Skin epidermis (tissue), 12 donors: ENCODE measurements around the gene CC2D2B.
A peak's percentile ranks its signal among the peaks of the same experiment; 100 is the strongest.
"Not testable (repeated sequence)": the region's sequence is repeated elsewhere in the genome, so short reads cannot be mapped to it uniquely, and the experiment has no call there.

ENCODE experiments used
- H3K27ac ChIP-seq, 21 experiments: fragments of 200-600 bp; sonication (generic) in 11 of 21; one replicate each; pipeline ENCODE4 v1.5.0; 2020; ENCODE audit warnings: mild to moderate bottlenecking in 3 of 21, inconsistent platforms in 2 of 21, moderate library complexity in 2 of 21
- H3K4me3 ChIP-seq, 7 experiments: fragments of 200-600 bp; sonication (generic) in 2 of 7; one replicate each; pipeline ENCODE4 v1.5.0; 2020; ENCODE audit warnings: inconsistent platforms in 2 of 7, mild to moderate bottlenecking in 2 of 7, moderate library complexity in 1 of 7

The CC2D2B gene

DNA sequence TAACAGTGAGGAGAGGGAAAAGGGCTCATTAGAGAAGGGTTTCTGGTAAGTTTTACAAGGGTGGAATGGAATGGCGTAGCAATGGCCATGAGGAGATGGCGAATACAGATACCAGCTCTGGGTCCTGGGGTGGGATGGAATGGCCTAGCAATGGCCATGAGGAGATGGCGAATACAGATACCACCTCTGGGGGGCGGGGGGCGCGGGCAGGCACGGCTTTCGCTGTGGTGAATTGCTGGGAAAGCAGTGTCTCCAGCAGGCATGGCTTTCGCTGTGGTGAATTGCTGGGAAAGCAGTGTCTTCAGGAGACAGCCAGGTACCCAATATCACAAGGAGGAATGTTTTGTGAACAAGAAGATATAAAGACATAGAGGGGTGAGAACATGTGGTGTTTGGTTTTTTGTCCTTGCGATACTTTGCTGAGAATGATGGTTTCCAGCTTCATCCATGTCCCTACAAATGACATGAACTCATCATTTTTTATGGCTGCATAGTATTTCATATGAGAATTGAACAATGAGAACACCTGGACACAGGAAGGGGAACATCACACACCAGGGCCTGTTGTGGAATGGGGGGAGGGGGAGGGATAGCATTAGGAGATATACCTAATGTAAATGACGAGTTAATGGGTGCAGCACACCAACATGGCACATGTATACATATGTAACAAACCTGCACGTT, 1.7 kb upstream of the CC2D2B start:
- not testable (repeated sequence) for H3K27ac ChIP-seq, H3K4me3 ChIP-seq

DNA sequence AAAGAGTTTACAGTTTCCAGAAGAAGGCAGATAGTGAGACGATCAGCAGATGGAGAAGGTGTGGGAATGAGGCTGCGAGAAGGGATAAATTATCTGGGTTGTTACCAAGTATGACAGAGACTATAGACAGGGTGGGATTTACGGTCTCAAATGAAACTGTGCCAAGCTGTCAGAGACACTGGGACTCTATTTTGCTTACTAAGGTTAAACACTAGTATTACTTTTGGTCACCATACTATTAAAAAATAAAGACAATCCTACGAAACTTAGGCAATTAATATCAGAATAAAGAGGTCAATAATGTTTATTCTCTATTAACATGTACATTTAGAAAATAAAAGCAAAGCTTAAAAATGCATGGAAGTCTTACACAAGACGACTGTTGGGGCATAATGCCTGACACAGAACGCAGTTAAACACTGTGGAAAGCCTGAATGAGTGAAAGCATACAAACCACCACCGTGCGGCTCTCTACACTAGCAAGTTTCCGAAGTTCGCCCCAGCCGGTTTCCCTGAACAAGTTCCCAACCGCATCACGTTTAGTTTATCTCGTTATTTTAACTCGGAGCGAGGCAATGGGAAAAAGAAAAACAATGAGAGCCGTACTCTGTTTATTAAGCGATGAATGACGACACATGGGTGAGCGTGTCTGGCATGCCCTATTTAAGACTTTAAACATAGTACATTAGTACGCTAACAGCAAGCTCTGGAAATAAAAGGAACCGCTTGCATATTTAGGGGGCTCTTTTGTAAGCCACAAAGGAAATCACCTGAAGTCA, 909 bp upstream of the CC2D2B start:
- Histone ChIP-seq H3K4me3 (peak overlapping the region; percentile 58 to 88 (median 69)), H3K27ac (peak overlapping the region; percentile 33 to 87 (median 74))

DNA sequence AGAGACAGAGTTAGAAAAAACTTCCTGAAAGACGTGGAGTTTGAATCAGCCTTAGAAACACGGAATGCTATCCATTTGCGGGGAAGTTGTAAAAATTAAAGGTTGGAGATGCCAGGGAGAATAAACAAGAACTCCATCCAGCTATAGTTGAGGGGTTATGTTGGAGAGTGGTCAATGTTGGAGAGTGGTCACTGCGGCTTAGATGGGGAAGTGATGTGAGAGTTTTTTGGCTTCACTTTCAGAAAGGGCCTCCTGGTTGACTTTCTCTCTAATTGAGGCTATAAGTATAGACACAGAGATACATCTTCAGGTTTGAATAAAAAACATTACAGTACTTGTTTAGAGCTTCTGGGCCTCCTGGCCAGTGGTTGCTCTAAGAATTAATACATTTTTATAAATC, 675 bp downstream of the CC2D2B start:
- H3K27ac ChIP-seq, result no peak overlapping the region

DNA sequence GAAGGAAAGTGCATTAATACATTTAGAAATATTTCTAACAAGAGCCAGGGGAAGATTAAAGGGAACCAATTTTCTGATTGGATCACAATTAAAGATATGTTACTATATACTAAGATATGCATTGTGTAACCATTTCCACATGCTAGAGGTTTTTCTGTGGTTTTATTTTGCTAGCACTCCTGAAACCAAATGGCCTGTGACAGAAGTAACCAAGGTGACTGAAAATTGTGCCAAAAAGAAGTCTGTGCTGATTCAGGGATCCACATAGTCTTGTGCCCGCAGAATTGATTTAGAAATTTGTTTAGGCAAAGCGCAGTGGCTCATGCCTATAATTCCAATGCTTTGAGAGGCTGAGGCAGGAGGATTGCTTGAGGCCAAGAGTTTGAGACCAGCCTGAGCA, 1.8 kb downstream of the CC2D2B start:
- H3K4me3 ChIP-seq, result no peak overlapping the region
- no peak overlapping the region for H3K27ac ChIP-seq

More for the DNA sequence above, 675 bp downstream of the CC2D2B start:
- H3K4me3 ChIP-seq, result no peak overlapping the region

DNA sequence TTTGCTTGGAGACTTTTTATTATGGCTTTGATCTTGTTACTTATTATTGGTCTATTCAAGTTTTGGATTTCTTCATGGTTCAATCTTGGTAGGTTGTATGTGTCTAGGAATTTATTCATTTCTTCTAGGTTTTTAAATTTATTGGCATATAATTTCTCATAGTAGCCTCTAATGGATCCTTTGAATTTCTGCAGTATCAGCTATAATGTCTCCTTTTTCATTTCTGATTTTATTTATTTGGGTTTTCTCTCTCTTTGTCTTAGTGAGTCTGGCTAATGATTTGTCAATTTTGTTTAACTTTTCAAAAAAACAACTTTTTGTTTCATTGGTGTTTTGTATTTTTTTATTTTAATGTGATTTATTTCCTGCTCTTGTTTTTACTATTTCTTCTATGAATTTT, 8.3 kb downstream of the CC2D2B start:
- H3K27ac ChIP-seq, H3K4me3 ChIP-seq: not testable (repeated sequence)

DNA sequence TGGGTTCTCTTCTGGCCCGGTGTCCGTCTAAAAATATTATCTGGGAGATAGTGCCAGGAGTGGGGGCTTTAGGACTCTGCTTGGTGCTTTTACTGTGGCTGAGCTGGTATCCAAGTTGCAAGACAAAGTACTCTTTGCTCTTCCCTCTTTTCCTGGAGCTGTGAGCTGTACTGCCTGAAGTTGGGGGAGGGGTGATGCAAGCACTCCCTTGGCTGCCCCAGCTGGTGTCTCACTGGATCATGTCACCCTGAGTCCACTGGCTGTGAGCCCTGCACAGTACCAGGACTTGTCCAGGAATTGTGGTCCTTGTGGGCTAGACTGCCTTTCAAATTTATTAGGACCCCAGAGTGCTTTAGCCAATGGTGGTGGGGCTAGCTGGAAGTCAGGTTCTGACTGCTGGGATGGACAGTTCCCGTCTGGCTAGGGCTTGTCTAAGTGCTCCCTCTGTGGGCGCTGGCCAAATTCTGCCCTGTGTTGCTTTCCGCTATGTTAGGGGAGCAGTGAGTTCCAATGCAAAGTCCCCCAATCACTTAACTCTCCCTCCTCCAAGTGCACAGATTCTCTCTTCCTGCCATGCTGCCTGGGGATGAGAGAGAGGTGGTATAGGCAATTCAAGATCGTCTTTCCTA, 13.1 kb downstream of the CC2D2B start:
- H3K4me3 ChIP-seq, result no peak overlapping the region
- no peak overlapping the region for H3K27ac ChIP-seq

DNA sequence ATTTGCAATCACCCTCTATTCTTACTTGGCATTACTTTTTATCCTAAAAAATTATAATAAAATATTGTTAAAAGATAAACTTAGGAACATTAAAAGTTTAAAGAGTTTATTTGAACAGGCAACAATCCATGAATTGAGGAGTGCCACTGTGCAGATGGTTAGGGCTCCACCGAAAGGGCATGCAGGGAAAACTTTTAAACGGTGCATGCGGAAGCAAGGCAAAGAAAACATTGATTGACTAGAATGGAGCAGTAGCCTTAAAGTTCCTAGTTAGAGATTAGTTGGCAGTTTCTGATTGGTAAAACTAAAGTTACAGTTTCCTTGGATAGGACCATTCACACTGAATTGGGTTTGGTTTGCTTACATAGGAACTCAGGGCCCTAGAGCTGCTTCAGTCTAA, 17.3 kb downstream of the CC2D2B start:
- no peak overlapping the region for H3K27ac ChIP-seq
- no peak overlapping the region for H3K4me3 ChIP-seq

DNA sequence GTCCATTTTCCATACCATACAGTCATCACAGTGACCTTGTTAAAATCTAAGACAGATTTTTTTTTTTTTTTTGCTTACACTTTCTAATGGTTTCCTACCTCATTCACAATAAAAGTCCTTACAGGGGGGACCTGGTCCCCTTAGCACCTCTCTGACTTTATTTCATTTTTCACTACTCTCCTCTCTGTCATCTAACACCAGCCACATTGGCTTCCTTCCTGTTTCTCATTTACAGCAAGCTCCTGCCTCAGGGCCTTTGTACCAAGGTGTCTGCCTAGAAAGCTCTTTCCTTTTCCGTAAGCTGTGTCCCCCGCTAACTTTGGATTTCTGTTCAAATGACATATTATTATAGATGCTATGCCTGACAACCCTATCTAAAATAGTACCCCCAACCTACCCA, 27.7 kb downstream of the CC2D2B start:
- no peak overlapping the region for H3K27ac ChIP-seq
- H3K4me3 ChIP-seq, result no peak overlapping the region

DNA sequence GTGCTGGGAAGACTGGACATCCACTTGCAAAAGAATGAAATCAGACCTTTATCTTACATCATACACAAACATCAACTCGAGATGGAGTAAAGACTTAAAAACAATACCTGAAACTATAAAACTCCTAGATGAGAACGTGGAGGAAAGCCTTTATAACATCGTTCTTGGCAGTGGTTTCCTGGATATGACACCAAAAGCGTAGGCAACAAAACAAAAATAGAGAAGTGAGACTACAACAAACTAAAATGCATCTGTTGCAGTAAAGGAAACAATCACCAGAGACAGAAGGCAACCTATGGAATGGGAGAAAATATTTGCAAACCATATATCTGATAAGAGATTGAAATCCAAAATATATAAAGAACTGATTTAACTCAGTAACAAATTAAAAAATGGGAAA, 33.3 kb downstream of the CC2D2B start:
- H3K27ac ChIP-seq, result no peak overlapping the region

DNA sequence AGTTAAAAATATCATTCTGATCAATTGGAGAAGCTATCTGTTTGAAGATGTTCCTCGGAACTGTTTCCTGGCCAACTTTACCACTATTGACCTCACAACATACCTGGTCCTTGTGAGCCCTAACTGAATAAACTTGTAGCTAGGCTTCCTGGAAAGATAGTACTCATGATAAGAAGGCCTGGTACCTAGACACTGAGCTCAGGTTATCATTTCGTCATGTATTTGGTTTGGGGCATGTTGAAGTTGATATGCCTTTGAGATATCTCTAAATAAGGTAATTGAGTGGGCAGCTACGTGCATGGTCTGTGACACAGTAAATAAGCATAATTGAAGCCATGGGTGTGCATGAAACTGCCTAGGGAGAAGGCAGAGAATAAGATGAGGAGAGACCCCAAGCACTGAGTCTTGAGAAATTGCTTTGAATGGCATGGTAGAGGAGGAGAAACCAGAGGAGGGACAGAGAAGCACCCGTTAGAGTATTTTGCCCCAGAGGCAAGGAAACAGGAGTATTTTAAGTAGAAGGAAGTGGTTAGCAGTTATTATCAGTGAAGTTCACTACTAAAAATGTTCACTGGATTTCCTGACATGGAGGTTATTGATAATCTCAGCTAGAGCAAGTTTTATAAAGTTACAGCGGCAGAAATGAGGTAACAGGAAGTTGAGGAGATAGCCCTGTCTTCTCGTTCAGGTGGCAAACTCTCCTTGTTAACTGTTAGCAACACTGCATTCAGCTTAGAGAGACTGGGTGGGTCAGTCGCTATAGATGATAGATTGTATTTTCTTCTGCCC, 55.6 kb downstream of the CC2D2B start:
- Histone ChIP-seq H3K4me3 (no peak overlapping the region), H3K27ac (peak overlapping the region in 3 of 21 experiments; percentile 2 to 31 (median 6))

More for the DNA sequence above, 33.3 kb downstream of the CC2D2B start:
- no peak overlapping the region for H3K4me3 ChIP-seq

DNA sequence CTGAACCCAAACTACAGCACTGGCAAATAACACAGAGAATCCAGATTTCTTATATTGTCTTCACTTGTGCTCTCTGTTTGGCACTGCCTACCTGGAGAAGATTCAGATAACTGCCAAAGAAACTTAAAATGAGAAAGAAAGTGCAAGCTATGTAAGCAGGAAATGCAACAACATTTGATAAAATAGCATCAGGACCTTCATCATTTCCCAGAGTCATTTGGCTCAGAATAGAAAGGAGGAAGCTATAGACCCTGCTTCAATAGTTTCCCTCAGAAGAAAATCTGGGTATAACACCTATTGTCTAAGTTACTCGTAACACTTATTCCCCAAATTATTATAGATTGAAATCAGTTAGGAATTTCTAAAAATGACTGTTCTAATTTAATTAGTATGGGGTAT, 56.2 kb downstream of the CC2D2B start:
- Histone ChIP-seq H3K4me3 (no peak overlapping the region), H3K27ac (peak overlapping the region in 2 of 21 experiments; percentile 6 to 31)

DNA sequence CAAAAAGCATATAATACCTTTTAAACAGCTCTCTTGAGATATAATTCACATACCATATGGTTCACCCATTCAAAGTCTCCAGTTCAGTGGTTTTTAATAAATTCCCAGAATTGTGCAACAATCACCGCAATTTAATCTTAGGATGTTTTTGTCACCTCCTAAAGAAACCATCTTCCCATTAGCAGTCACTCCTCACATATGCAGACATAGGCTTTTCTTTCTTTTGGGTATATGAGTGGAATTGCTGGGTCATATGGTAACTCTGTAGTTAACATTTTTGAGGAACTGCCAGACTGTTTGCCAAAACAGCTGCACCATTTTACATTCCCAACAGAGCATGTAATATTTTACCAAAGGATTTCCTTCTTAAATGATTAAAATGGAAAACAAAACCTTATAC, 57.0 kb downstream of the CC2D2B start:
- H3K4me3 ChIP-seq, result no peak overlapping the region
- no peak overlapping the region for H3K27ac ChIP-seq

DNA sequence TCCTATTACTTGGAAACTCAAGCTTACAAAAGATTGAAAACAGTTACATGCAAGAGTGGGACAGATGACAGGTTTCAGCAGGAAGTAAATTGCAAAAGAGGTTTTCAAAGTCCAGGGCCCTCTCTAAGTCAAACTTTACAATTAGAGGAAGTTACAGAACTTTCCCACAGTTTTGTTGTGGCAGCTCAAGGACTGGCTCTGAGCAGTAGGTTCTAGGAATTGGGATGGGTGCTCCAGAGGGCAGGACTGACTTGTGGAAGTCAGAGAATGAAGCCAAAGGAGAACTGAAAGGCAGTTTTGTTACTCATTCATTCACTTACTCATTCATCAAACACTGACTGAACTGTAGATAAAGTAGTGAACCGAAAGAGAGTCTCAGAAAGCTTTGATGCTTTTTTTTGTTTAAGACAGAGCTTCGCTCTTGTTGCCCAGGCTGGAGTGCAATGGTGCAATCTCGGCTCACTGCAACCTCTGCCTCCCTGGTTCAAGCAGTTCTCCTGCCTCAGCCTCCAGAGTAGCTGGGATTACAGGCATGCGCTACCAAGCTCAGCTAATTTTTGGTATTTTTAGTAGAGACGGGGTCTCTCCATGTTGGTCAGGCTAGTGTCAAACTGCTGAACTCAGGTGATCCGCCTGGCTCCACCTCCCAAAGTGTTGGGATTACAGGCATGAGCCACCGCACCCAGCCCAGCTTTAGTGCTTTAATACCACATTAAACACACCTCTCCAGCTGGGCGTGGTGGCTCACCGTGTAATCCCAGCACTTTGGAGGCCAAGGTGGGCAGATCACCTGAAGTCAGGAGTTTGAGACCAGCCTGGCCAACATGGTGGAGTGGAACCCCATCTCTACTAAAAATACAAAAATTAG, 68.8 kb downstream of the CC2D2B start:
- H3K27ac ChIP-seq, result no peak overlapping the region
- H3K4me3 ChIP-seq, result no peak overlapping the region

DNA sequence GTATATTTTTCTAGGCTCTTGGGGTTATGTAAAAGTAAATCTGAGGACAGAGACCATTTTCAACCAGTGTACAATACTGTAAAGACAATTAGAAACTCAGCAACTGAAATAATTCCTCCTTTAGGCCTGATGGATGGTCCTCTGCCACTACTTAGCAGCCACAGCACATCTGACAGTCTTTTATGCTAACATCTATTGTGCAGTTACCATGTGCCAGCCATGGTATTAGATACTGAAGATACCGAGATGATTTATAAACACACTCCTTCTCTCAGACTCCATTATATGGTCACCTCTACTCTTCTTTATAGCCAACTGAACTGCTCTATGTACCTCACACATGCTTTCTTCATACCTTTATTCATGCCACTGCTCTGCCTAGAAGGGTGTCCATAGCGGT, 74.4 kb downstream of the CC2D2B start:
- H3K4me3 ChIP-seq, result no peak overlapping the region
- no peak overlapping the region for H3K27ac ChIP-seq

DNA sequence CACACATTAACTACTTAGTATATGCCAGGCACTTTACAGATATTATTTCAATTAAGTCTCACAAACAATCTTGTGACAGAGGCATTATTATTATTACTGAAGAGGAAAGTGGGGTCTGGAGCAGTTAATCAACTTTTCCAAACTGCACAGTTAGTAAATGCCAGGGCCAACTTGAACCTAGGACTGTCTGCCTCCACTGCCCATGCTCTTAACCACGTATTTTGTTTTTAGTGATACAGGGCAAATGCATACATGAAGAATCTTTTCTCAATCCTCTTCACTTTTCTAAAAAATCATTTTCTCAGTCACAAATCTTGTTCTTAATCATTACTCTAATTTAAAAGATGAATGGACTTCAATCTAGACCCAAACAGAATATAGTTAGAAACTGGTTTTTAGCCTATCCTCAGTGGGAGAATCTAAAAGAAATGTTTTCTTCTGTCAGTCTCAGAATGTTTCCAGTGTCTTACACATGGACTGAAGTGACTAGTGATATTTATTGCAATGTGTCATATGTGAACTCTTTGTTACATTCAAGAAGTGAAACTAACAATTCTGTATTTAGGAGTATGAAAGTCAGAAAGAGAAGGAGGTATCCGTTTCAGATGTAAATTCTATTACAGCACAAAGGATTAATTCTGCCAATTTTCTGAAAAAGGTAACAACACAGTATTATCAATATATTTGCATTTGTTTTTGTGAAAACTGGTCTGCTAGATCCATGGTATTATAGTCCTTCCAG, 80.1 kb downstream of the CC2D2B start:
- no peak overlapping the region for H3K27ac ChIP-seq
- H3K4me3 ChIP-seq, result no peak overlapping the region

DNA sequence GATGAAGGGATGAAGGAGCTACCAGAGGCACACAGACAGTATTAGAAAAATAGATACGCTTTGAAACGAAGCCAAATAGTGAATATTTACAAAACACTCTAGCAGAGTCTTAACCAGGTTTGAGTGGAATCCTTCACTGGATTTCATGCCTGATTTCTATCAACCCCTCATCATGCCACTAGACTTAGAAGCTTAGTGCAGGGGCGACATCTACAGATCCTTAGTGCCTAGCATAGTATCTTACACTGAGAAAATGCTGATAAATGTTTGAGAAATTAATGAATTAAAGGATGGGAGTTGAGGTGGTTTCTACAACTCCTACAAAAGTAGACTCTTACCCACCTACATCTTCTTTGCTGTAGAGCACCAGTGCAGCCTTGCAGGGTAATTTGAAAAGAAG, 80.9 kb downstream of the CC2D2B start:
- Histone ChIP-seq H3K27ac (no peak overlapping the region), H3K4me3 (no peak overlapping the region)

DNA sequence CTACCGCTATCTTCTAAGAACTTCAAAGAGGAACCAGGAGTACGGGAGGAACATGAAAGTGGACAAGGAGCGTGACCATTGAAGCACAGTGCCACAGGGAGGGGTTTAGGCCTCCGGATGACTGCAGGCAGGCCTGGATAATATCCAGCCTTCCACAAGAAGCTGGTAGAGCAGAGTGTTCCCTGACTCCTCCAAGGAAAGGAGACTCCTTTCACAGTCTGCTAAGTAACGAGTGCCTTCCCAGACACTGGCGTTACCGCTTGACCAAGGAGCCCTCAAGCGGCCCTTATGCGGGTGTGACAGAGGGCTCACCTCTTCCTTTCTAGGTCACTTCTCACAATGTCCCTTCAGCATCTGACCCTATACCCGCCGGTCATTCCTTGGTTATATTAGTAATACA, 86.6 kb downstream of the CC2D2B start:
- not testable (repeated sequence) for H3K4me3 ChIP-seq, H3K27ac ChIP-seq

DNA sequence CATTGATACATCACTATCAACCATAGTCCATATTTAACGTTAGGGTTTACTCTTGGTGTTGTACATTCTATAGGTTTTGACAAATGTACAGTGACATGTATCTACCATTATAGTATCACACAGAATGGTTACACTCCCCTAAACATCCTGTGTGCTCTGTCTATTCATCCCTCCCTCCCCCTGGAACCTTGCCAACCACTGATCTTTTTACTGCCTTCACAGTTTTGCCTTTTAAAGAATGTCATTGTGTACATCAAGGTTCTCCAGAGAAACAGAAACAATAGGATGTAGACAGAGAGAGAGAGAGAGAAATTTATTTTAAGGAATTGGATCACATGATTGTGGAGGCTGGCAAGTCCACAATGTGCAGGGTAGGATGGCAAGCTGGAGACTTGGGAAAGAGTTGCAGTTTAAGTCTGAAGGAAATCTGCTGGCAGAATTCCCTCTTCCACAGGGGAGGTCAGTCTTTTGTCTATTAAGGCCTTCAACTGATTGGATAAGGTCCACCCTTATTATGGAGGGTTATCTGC, 90.5 kb downstream of the CC2D2B start:
- H3K4me3 ChIP-seq, result no peak overlapping the region
- no peak overlapping the region for H3K27ac ChIP-seq
